Retinal pigment epithelial cell (primary cell): ENCODE measurements around the gene RANBP3.

ENCODE experiments used
- DNase-seq: peaks from one replicate; pipeline ENCODE4 v3.0.0-alpha.2; 2010; ENCODE audit warnings: low read depth
- H3K4me3 ChIP-seq: 2 replicates; pipeline ENCODE4 v1.5.1; 2011; ENCODE audit warnings: mild to moderate bottlenecking, low read length, control low read depth, moderate library complexity
- CTCF ChIP-seq: conservative IDR thresholded peaks from 2 replicates; pipeline ENCODE4 v1.5.1; 2011; ENCODE audit warnings: low read depth, low read length, control low read depth, inconsistent platforms

Gene RANBP3

GRCh38 chr19:5953030-5953589, 24.8 kb downstream of the RANBP3 start:
- DNase-seq: no peak
- H3K4me3 ChIP-seq: no peak overlapping the region
- TF ChIP-seq CTCF: no peak

GRCh38 chr19:5952193-5953029, 25.5 kb downstream of the RANBP3 start:
- no peak for TF ChIP-seq CTCF
- no peak for DNase-seq
- no peak overlapping the region for H3K4me3 ChIP-seq

- DNase-seq: no peak
- H3K4me3 ChIP-seq: no peak overlapping the region
- TF ChIP-seq CTCF: no peak
These were observed 26.5 kb downstream of the RANBP3 start for GRCh38 chr19:5951338-5951861.

- no peak for DNase-seq
- no peak overlapping the region for H3K4me3 ChIP-seq
- no peak for TF ChIP-seq CTCF
These were observed 27.2 kb downstream of the RANBP3 start for GRCh38 chr19:5950741-5951140.

GRCh38 chr19:5949792-5950305, 28.1 kb downstream of the RANBP3 start:
- H3K4me3 ChIP-seq: no peak overlapping the region
- no peak for DNase-seq
- no peak for TF ChIP-seq CTCF

- no peak for TF ChIP-seq CTCF
- no peak overlapping the region for H3K4me3 ChIP-seq
- no peak for DNase-seq
These were observed 29.0 kb downstream of the RANBP3 start for GRCh38 chr19:5948752-5949564.
